Stimulated activated CD4-positive, alpha-beta T cell treated with anti-CD3 and anti-CD28 coated beads, Interleukin-1b, Interleukin-23, amount 100 ng/mL, for 4 hours (primary cell): ENCODE results near the gene PCP2.
A peak's percentile ranks its signal among the peaks of the same experiment; 100 is the strongest.

Experiments used
- DNase-seq, 2 donors: peaks; one replicate each; pipeline ENCODE4 v3.0.0-alpha.2; 2020; ENCODE audit warnings: low read depth in 2 of 2

Gene PCP2

DNA sequence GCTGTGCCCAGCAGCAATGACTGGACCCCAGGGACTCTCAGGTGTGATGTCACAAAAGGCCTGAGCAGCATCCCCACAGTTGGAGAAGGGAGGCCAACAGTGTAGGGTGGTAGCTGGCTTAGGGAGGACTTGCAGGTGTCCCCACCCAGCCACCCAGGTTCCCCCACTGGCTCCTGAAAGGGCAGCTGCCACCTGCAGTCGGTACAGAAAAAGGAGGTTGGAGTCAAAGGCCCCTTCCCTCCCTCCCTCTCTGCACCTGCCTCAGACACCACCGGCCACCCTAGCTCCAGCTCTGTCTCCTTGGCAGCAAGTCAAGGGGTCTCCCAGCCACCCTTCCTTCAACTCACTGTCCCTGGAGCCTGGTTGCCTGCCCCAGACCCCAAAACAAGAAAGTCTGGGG, at the start of gene PCP2:
PCP2 (minus strand) TSS at position 22 of the 400 bp plus-strand sequence. CDS start 262 bp downstream, outside the sequence.
- no peak for DNase-seq

DNA sequence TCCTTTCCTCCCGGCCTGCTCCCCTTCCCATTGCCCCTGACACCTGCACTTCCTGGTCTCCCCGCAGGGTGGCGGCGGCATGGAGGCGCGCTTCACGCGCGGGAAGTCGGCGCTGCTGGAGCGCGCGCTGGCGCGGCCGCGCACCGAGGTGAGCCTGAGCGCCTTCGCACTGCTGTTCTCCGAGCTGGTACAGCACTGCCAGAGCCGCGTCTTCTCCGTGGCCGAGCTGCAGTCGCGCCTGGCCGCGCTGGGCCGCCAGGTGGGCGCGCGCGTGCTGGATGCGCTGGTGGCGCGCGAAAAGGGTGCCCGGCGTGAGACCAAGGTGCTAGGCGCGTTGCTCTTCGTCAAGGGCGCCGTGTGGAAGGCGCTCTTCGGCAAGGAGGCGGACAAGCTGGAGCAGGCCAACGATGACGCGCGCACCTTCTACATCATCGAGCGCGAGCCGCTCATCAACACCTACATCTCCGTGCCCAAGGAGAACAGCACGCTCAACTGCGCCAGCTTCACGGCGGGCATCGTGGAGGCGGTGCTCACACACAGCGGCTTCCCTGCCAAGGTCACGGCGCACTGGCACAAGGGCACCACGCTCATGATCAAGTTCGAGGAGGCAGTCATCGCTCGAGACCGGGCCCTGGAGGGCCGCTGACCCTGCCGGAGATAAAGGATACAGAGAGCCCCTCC, 48.8 kb upstream of the PCP2 start:
- no peak for DNase-seq

DNA sequence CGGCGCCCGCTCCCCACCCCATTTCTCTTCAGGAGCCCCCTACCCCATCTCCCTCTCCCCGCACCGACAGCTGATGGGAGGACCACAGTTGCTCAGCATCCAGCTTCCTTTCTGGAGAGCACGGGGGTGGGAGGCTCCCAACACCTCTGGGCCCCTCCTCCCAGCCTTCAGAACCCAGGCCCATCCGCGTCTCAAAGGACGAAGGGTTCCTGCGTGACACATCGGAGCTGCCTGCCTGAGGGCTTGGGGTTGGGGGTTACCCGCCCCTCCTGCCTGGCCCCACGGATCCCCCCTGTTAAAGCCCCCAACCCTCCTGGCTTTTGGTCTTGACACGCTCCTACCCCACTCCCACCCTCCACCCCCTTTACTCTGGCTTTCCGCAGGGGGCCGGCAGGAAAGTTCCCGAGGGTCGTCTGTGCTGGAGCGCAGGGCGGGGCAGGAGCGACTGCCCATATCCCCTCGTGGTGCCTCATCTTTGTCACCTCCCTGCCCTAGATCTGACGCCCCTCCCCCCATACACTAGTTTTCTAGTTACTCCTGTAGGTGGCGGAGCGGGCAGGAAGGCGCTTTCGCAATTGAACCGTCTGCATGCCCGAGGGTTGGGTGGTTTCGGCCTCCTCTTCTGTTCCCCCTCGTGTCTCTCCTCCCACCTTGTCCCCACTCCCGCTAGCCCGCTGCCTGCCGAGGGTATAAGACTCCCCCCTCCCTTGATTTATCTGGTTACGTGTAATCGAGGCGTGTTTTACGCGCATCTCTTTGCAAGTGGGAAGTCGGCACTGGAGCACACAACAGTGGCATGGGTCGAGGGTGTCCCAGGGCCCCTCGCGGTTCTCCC, 48.0 kb upstream of the PCP2 start:
- peak; percentile 68 to 82 for DNase-seq

DNA sequence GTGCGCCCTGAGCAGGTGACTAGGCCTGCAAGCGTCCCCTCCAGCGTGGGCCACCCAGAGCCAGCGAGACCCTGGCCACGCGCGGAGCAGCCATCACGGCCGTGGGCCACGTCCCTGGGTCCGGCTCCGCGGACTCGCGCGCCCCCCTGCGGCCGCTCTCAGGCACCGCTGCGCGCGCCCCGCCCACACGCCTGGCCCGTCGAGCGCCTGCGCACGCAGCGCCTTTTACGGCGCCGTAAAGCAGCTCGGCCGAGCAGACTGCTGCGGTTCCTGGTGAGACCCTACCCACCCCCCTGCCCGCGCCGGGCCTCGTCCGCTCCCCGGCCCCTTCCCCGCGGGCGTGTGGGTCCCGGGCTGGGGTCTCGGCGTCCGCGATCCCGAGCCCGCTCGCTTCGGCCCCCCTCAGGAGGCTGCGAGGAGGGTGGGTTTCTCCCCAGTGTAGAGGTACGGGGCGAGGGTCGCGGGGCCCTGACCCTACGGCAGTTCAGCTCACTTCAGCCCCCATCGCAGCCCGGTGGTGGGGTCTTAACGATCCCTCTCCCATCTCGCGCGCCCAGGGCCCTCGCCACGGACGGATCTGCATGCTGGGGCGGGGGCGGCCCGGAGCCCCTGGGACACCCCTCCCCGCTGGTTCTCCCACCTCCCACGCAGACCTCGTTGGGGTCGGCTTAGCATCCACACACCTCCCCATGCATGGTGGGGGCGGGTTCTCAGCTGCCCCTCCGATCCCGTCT, 47.3 kb upstream of the PCP2 start, which contains the start of gene TRAPPC5:
TRAPPC5 (plus strand) TSS at position 228 of the 734 bp plus-strand sequence. CDS start 1,421 bp downstream, outside the sequence.
- DNase-seq = peak; percentile 81 to 88

DNA sequence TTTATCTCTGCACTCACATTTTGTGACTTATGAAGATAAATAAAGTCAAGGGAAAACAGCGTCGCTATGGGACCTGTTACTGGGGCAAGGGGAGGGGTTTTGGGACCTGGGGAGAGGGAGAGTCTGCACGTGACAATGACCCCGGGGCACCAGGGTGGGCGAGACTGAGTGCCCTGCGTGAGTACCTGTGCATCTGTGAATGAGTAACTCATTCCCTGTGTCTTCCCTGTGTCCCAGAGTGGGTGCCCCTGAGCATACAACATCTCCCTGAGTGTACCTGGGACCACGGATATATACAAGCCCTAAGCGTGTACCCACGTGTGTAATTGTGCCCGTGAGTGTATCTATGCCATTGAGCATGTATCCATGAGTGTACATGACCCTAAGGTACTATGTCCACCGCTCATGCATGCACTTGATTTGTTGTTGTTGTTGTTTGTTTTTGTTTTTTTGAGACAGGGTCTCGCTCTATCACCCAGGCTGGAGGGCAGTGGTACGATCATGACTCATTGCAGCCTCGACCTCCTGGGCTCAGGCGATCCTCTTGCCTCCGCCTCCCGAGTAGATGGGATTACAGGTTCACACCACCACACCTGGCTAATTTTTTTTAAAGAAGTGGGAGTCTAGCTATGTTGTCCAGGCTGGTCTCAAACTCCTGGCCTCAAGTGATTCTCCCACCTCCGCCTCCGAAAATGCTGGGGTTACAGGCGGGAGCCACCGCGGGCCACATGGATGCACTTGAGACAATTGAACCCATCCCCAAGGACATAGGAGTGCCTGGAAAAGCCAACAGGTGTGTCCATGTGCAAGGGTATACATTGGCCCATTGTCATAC, 46.5 kb upstream of the PCP2 start:
- DNase-seq = no peak

DNA sequence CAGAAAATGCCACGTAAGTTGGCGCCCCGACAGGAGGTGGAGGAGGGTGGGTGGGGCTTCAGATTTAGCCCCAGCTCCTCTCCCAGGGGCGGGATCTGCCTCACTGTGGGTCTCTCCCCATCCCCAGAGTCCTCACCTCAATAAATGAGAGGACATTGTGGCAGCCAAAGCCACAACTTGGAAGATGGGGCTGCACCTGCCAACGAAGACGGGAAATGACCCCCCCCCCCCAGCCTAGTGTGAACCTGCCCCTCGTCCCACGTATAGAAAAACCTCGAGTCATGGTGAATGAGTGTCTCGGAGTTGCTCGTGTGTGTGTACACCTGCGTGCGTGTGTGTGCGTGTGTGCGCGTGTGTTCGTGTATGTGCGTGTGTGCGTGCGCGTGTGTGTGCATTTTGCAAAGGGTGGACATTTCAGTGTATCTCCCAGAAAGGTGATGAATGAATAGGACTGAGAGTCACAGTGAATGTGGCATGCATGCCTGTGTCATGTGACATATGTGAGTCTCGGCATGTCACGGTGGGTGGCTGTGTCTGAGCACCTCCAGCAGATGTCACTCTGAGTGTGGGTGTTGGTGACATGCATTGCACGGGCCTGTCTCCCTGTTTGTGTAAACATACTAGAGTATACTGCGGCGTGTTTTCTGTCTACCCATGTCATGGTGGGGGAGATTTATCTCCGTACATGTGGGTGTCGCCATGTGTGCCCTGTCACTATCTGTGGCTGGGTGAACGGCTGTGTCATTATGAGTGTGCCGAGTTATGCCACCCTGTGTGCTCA, 45.6 kb upstream of the PCP2 start:
- peak; percentile 46 to 48 for DNase-seq

DNA sequence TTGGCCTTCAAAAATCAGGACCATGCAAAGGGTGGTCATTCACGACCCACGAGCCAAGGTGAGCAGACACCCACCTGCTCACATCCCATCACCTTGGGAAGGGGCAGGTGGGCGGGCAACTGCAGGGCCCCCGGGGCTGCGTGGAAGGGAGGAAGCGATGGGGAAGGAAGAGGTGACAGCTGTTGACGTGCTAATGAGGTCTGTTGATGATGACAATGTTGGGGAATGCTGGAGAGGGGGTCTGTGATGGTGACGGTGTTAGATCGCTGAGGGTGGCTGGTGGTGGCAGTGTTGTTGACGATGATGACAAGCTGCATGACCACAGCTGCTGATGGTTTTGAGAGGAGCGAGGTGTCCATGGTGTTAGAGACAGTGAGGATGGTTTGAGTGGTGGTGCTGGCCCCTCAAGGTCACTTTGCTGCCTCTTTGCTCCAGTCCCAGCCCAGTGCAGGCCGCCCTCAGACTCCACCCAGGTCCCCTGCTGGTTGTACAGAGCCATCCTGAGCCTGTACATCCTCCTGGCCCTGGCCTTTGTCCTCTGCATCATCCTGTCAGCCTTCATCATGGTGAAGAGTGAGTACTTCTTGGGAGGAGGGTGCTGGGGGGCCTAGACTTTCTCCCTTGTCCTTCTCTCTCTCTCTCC, 44.3 kb upstream of the PCP2 start:
- DNase-seq = no peak

DNA sequence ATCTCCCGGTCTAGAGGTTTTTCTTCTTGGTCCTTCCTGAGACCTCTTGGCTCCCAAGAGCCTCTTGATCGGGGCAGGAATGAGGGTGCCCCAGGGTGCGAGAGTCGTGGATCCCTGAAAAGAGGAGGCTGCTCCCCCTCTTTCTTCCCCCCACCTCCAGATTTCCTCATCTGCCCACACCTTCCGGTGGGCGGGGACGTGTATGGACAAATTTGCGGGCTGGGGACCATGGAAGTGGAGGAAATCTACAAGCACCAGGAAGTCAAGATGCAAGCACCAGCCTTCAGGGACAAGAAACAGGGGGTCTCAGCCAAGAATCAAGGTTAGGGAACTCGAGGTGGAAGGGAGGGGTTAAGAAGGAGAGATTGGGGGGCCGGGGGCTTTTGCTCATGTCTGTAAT, 43.3 kb upstream of the PCP2 start, which contains the start of gene MCEMP1:
MCEMP1 (plus strand) TSS at position 237 of the 400 bp plus-strand sequence; CDS start at position 268, 31 bp downstream.
- no peak for DNase-seq

DNA sequence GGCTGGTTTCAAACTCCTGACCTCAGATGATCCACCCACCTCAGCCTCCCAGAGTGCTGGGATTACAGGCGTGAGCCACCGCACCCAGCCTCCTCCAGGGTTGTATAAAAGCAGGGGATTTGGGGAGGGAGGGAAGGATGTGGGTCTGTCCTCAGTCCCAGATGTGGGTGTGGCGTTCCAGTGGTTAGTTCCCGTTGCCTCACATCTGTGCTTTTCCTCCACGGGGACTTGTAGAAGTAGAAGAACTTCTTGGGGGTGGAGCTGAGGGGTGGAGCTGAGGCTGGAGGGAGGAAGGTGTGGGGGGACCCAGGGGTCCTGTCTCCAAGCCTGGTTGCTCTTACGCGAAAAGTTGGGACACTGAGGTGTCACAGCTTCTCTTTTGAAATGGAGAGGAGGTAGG, 42.9 kb upstream of the PCP2 start:
- DNase-seq = no peak

DNA sequence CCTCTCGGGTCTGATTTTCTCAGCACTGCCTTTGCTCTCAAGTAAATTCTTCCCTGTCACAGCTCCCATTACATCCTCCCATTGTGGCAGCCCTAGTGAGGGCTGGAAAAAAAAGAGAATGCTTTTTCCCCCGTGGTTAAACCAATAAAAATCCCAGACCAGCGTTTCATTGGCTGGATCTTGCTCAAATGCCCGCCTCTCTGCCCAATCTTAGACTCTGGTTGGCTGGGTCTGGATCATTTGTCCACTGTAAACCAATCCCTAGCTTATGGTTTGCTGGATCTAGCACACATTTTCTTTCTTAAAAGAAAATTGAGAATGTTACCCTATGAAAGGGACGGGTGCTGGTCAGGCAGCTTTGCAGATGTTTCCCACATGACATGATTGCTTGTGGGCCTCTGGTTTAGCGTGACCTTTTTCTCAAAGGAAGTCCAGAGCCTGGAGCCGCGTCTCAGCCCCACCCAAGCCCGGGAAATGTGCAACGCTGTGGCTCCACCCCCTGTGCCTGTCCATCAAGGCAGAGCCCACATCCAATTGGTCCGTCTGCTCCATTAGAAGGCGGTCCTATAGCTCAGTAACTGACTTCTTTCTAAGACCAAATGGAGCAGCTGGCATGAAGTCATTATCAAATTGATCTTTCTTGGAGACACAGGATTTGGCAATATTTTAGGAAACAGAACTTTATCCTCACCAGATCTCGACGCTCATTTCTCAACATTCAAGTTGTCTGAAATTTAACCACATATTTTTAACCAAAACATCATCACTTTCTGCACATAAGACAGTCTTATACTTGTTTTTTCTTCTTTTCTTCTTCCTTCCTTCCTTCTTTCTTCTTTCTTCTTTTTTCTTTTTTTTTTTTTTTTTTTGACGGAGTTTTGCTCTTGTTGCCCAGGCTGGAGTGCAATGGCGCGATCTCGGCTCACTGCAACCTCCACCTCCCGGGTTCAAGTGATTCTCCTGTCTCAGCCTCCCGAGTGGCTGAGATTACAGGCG, 40.8 kb upstream of the PCP2 start:
- DNase-seq = no peak

DNA sequence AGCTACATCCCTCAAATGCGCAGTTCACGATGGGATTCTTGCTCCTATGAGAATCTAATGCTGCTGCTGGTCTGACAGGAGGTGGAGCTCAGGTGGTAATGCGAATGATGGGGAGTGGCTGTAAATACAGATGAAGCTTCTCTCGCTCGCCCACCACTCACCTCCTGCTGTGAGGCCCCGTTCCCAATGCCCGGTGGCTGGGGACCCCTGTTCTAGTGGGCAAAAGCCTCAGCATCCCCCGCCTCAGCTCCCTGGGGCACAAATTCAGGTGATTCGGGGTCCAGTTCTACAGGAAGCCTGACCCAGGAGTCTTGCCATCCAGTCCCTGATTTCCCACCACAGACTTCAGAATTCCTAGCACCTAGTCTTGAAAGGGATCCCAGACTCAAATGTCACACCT, 39.0 kb upstream of the PCP2 start:
- no peak for DNase-seq

DNA sequence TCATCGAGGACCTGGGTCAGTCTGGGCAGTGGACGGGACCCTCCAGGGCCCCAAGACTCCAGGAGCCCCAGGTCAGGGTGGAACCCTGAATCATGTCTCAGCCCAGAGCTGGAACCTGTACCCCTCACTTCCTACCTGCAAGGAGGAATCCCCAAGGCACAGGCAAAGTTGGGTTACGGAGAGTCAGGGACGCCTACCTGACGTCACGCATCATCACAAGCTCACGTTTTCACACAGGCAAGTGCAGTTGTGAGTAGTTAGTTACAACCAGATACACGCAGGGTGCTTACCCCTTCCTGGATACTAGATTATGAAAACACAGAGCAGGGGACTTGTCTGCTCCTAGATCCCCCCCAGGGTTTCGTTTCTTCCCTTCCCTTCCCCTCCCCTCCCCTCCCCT, 37.3 kb upstream of the PCP2 start:
- no peak for DNase-seq

DNA sequence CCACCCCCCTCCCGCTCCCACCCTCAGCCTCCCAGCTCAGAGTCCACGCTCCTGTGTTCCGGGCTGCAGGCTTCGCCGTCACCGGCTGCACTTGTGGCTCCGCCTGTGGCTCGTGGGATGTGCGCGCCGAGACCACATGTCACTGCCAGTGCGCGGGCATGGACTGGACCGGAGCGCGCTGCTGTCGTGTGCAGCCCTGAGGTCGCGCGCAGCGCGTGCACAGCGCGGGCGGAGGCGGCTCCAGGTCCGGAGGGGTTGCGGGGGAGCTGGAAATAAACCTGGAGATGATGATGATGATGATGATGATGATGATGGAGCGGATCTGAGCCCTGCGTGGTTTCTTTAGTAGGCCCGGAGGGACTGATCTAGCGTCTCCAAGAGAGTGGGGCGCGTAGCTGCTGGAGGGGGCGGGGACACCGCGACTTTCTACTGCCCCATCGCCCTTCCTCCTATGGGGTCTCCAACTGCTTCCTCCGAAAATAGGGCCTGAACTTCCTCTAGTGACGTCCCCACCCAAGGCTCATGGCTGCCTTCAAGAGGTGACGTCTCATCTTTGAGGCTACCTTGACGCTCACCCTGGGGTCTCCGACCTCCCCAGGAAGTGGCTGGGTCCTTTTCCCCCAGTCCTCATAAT, 36.7 kb upstream of the PCP2 start:
- DNase-seq = no peak

DNA sequence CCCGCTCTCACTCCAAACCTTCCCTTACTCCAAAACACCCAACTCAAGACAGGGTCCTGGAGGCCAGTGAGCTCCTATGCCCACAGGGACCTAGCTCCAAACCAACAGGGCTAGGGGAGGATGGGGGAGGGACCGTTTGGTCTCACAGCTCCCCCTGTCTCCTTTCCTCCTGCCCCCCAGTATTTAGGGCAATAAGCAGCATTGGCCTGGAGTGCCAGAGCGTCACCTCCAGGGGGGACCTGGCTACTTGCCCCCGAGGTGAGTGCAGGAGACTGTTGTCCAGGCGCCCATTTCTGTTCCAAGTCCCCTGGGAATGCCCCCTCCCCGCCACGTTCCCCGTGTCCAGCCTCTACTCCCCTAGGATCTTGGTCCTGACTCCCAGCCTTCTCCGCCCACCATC, 36.1 kb upstream of the PCP2 start:
- no peak for DNase-seq

DNA sequence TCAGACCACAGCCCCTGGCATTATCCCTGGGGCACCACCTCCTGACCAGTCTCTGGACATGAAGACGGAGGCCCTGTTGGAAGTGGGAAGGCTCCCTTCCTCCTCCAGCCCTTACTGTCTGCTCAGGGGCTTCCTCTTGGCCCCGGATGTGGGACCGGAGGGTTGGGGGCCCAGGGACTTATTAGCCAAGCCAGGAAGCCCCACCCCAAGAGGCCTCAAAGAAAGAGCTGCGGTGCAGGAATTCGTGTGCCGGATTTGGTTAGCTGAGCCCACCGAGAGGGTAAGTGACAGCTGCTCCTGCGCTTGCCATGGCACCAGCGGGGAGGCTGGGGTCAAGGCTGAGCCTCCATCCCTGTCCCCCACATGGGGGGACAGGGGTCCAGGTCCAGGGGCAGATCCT, 35.3 kb upstream of the PCP2 start, which contains the start of gene RETN:
RETN (plus strand) TSS at position 208 of the 400 bp plus-strand sequence. CDS start 278 bp downstream, outside the sequence.
- DNase-seq = no peak

DNA sequence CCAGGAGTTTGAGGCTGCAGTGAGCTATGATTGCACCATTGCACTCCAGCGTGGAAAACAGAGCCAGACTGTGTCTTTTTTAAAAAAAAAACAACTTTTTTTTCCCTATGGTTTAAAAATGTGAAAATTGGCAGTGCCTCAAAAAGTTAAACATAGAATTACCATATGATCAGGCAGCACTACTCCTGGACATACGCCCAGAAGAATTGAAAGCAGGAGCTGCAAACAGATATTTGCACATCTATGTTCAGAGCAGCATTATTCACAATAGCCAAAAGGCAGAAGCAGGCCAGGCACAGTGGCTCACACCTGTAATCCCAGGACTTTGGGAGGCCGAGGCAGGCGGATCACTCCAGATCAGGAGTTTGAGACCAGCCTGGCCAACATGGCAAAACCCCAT, 31.6 kb upstream of the PCP2 start:
- no peak for DNase-seq

DNA sequence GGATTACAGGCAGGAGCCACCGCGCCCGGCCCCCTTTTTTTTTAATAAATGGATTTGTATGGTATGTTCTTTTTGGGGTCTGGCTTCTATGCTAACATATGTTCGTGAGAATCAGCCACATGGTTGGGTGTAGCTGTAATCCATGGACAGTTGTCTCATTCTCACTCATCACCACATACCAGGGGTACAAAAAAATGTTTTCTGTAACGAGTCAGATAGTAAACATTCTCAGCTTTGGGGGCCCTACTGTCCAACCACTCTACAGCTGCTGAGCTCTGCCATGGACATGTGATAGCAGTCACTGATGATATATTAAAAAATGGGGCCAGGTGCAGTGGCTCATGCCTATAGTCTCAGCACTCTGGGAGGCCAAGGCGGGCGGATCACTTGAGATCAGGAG, 30.2 kb upstream of the PCP2 start:
- no peak for DNase-seq

DNA sequence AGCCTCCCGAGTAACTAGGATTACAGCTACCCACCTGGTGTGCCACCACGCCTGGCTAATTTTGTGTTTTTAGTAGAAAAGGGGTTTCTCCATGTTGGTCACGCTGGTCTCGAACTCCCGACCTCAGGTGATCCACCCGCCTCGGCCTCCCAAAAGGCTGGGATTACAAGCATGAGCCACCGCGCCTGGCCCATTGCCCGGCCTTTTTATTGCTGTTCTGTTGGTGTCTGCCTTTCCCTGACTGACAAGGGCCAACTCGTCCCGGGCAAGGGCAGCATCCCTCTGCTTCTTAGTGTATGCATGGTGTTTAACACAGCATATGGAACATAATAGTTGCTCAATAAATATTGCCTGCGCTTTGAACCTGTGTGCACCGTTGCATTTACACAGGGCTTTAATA, 29.1 kb upstream of the PCP2 start:
- DNase-seq = no peak
